Left kidney (tissue), 2 donors: ENCODE results near the gene SSTR5. TPM values are rescaled to one million over a fixed set of nuclear protein-coding genes. Genes with fewer than 3 reads are reported as not detected.
A peak's percentile ranks its signal among the peaks of the same experiment; 100 is the strongest.

ENCODE experiments used
- DNase-seq: peaks from one replicate; pipeline ENCODE4 v3.0.0-alpha.2; 2013
- polyA plus RNA-seq: library from polyadenylated mRNA; unstranded; fragments of 120-200 nt; gene quantifications from one replicate; pipeline ENCODE4 v1.2.1, GENCODE V29; 2013; ENCODE audit not compliant: insufficient read length

Gene SSTR5
- polyA plus RNA-seq, 1 donor: 0.27 TPM

- DNase-seq: no peak
These were observed 30.5 kb downstream of the SSTR5 start for GRCh38 chr16:1102921-1103635.

- DNase-seq: no peak
These were observed 31.1 kb downstream of the SSTR5 start for GRCh38 chr16:1103636-1103980.

- peak; percentile 67 for DNase-seq
These were observed 33.5 kb downstream of the SSTR5 start for GRCh38 chr16:1105888-1106620.

GRCh38 chr16:1106659-1107058 is 34.1 kb downstream of the SSTR5 start:
- DNase-seq: no peak

- no peak for DNase-seq
These were observed 34.6 kb downstream of the SSTR5 start for GRCh38 chr16:1107141-1107540.

- DNase-seq: no peak
These were observed 35.2 kb downstream of the SSTR5 start for GRCh38 chr16:1107731-1108130.

GRCh38 chr16:1108299-1109252 is 36.0 kb downstream of the SSTR5 start:
- no peak for DNase-seq

- DNase-seq: no peak
These were observed 37.1 kb downstream of the SSTR5 start for GRCh38 chr16:1109648-1110047.

- DNase-seq: no peak
These were observed 40.1 kb downstream of the SSTR5 start for GRCh38 chr16:1112506-1113184.

GRCh38 chr16:1113489-1113888 is 40.9 kb downstream of the SSTR5 start:
- DNase-seq: no peak

GRCh38 chr16:1113889-1114526 is 41.5 kb downstream of the SSTR5 start:
- DNase-seq: no peak

- DNase-seq: no peak
These were observed 44.1 kb downstream of the SSTR5 start for GRCh38 chr16:1116693-1117077.

GRCh38 chr16:1117176-1117900 is 44.8 kb downstream of the SSTR5 start:
- DNase-seq: no peak

- DNase-seq: no peak
These were observed 45.4 kb downstream of the SSTR5 start for GRCh38 chr16:1117926-1118325.

- DNase-seq: no peak
These were observed 46.6 kb downstream of the SSTR5 start for GRCh38 chr16:1119129-1119528.

- no peak for DNase-seq
These were observed 47.4 kb downstream of the SSTR5 start for GRCh38 chr16:1119766-1120576.

GRCh38 chr16:1120577-1120941 is 48.0 kb downstream of the SSTR5 start:
- DNase-seq: no peak

- no peak for DNase-seq
These were observed 48.5 kb downstream of the SSTR5 start for GRCh38 chr16:1121009-1121408.

GRCh38 chr16:1121601-1122397 is 49.3 kb downstream of the SSTR5 start:
- no peak for DNase-seq
